Osteocyte (in vitro differentiated cells): Measurements from ENCODE around the gene DDAH1. TPM values are rescaled to one million over a fixed set of nuclear protein-coding genes. Genes with fewer than 3 reads are reported as not detected.

Experiments
- DNase-seq: peaks from one replicate; pipeline ENCODE4 v3.0.0; 2021; ENCODE audit warnings: mixed read lengths; ENCODE audit not compliant: unreplicated experiment; ENCODE audit errors: extremely low spot score
- H3K27ac Mint-ChIP-seq: one replicate; pipeline ENCODE4 v1.8.0; 2021; ENCODE audit warnings: mild to moderate bottlenecking, mixed read lengths; ENCODE audit not compliant: unreplicated experiment
- H3K27me3 Mint-ChIP-seq: one replicate; pipeline ENCODE4 v1.8.0; 2021; ENCODE audit warnings: mixed read lengths; ENCODE audit not compliant: unreplicated experiment
- H3K36me3 Mint-ChIP-seq: one replicate; pipeline ENCODE4 v1.8.0; 2021; ENCODE audit warnings: mixed read lengths; ENCODE audit not compliant: unreplicated experiment
- H3K4me1 Mint-ChIP-seq: one replicate; pipeline ENCODE4 v1.8.0; 2021; ENCODE audit warnings: mixed read lengths; ENCODE audit not compliant: unreplicated experiment
- H3K4me3 Mint-ChIP-seq: one replicate; pipeline ENCODE4 v1.8.0; 2021; ENCODE audit warnings: mild to moderate bottlenecking, moderate library complexity, mixed read lengths; ENCODE audit not compliant: unreplicated experiment
- H3K9me3 Mint-ChIP-seq: one replicate; pipeline ENCODE4 v1.8.0; 2021; ENCODE audit warnings: mixed read lengths; ENCODE audit not compliant: unreplicated experiment
- CTCF ChIP-seq: fragments of 200-600 bp; sonication (generic); IDR thresholded peaks from 2 replicates; pipeline ENCODE4 v1.5.0; 2021; ENCODE audit warnings: antibody characterized with exemption, mild to moderate bottlenecking, moderate library complexity
- total RNA-seq: library from RNA; stranded (reverse); gene quantifications from 2 replicates; pipeline ENCODE4 v1.2.1, GENCODE V29; 2021

Gene DDAH1
- total RNA-seq, 1 donor from 2014 or later, result 46.8 TPM

- TF ChIP-seq CTCF, result no peak
- Mint-ChIP-seq H3K4me3 (no peak overlapping the region), H3K36me3 (peaks cover 25% of the 10 kb centered on the region)
These were observed 145.0 kb downstream of the DDAH1 start for GRCh38 chr1:85319931-85320330.

GRCh38 chr1:85319491-85319890 is 145.5 kb downstream of the DDAH1 start:
- no peaks in the 10 kb centered on the region for H3K27me3 Mint-ChIP-seq
- TF ChIP-seq CTCF, result no peak
- H3K9me3 Mint-ChIP-seq, result no peaks in the 10 kb centered on the region
- peak overlapping the region; percentile 93 for H3K27ac Mint-ChIP-seq
- peaks cover 25% of the 10 kb centered on the region for H3K36me3 Mint-ChIP-seq
- no peak overlapping the region for H3K4me3 Mint-ChIP-seq
- H3K4me1 Mint-ChIP-seq, result peaks cover 78% of the 10 kb centered on the region
- no peak for DNase-seq

More at GRCh38 chr1:85319931-85320330, 145.0 kb downstream of the DDAH1 start:
- Mint-ChIP-seq H3K27me3 (no peaks in the 10 kb centered on the region), H3K27ac (peak overlapping the region; percentile 93), H3K4me1 (peaks cover 78% of the 10 kb centered on the region), H3K9me3 (no peaks in the 10 kb centered on the region)
- DNase-seq, result no peak

- Mint-ChIP-seq H3K27me3 (no peaks in the 10 kb centered on the region), H3K4me3 (no peak overlapping the region), H3K36me3 (peaks cover 22% of the 10 kb centered on the region), H3K27ac (peak overlapping the region; percentile 13), H3K4me1 (peaks cover 82% of the 10 kb centered on the region), H3K9me3 (no peaks in the 10 kb centered on the region)
- no peak for DNase-seq
- no peak for TF ChIP-seq CTCF
These were observed 146.7 kb downstream of the DDAH1 start for GRCh38 chr1:85318217-85318616.

- Mint-ChIP-seq H3K9me3 (no peaks in the 10 kb centered on the region), H3K4me3 (no peak overlapping the region), H3K4me1 (peaks cover 85% of the 10 kb centered on the region), H3K27me3 (no peaks in the 10 kb centered on the region), H3K36me3 (peaks cover 21% of the 10 kb centered on the region), H3K27ac (no peak overlapping the region)
- TF ChIP-seq CTCF, result no peak
- DNase-seq, result no peak
These were observed 147.4 kb downstream of the DDAH1 start for GRCh38 chr1:85317560-85317959.

GRCh38 chr1:85316321-85316720 is 148.6 kb downstream of the DDAH1 start:
- Mint-ChIP-seq H3K36me3 (peaks cover 21% of the 10 kb centered on the region), H3K4me3 (no peak overlapping the region), H3K4me1 (peaks cover 89% of the 10 kb centered on the region), H3K27ac (peak overlapping the region; percentile 95), H3K27me3 (no peaks in the 10 kb centered on the region), H3K9me3 (no peaks in the 10 kb centered on the region)
- TF ChIP-seq CTCF, result no peak
- no peak for DNase-seq
